Heart right ventricle (tissue), 16 donors: ENCODE measurements around the gene TGFB1I1. TPM values are rescaled to one million over a fixed set of nuclear protein-coding genes. Genes with fewer than 3 reads are reported as not detected.
"Not testable (repeated sequence)": the region's sequence is repeated elsewhere in the genome, so short reads cannot be mapped to it uniquely, and the experiment has no call there.

ENCODE experiments used
- ATAC-seq, 8 donors: fragments of 200-7000 bp; cut with Tn5 transposase; one replicate each; pipeline ENCODE4 v1.9.1; 2020; ENCODE audit warnings: mild to moderate bottlenecking in 8 of 8, moderate library complexity in 8 of 8, moderate number of reproducible peaks in 1 of 8
- DNase-seq, 2 donors: peaks; one replicate each; pipeline ENCODE4 v3.0.0-alpha.2; 2020
- H3K27ac ChIP-seq, 10 donors: fragments of 200-600 bp; sonication (generic) in 2 of 10; one replicate each; pipeline versions ENCODE4 v1.5.0 to v1.8.0; 2020 to 2022; ENCODE audit warnings: mild to moderate bottlenecking in 3 of 10
- H3K27me3 ChIP-seq, 7 donors: fragments of 200-600 bp; one replicate each; pipeline ENCODE4 v1.8.0; 2021 to 2022; ENCODE audit warnings: mild to moderate bottlenecking in 2 of 7
- H3K36me3 ChIP-seq, 9 donors: fragments of 200-600 bp; sonication (generic) in 1 of 9; one replicate each; pipeline versions ENCODE4 v1.5.0 to v1.8.0; 2020 to 2022; ENCODE audit warnings: mild to moderate bottlenecking in 2 of 9
- H3K4me1 ChIP-seq, 9 donors: fragments of 200-600 bp; sonication (generic) in 1 of 9; one replicate each; pipeline versions ENCODE4 v1.5.0 to v1.8.0; 2020 to 2022; ENCODE audit warnings: mild to moderate bottlenecking in 4 of 9
- H3K4me3 ChIP-seq, 10 donors: fragments of 200-600 bp; sonication (generic) in 2 of 10; one replicate each; pipeline versions ENCODE4 v1.5.0 to v1.8.0; 2020 to 2022; ENCODE audit warnings: mild to moderate bottlenecking in 7 of 10, moderate library complexity in 2 of 10
- H3K9me3 ChIP-seq, 11 donors: fragments of 200-600 bp in 10 of 11; sonication (generic) in 2 of 11; one replicate each; pipeline versions ENCODE4 v1.5.0 to v1.8.0; 2013 to 2022; ENCODE audit warnings: mild to moderate bottlenecking in 2 of 11, control low read depth in 1 of 11, moderate library complexity in 1 of 11
- WGBS, 2 donors: extraction: QIAGEN DNeasy Blood & Tissue Kit; methylation state at CpG; one replicate each; pipeline ENCODE4 v1.1.7; 2013; ENCODE audit warnings: inconsistent platforms in 1 of 2; 5-methylcytosine and 5-hydroxymethylcytosine counted together
- intact Hi-C, 10 donors: fragments of 100-400 bp; cut with DNase I; formaldehyde crosslinking; loops; one replicate each; pipeline versions ENCODE4 v1.11.1 to v1.14.2; 2022
- polyA plus RNA-seq, 2 donors: library from polyadenylated mRNA; stranded (reverse); fragments of 200-250 nt; gene quantifications; one replicate each; pipeline ENCODE4 v1.2.3, GENCODE V29; 2013
- total RNA-seq, 10 donors: library from RNA; stranded (reverse); fragmentation: NEBNext Ultra II Directional in 3 of 10; extraction: Animal tissue kit (Norgen Biotek cat#: 25700) in 3 of 10; gene quantifications; one replicate each; pipeline versions ENCODE4 v1.2.1 to v1.2.4, GENCODE V29; 2021 to 2023
- TF ChIP-seq, protein P1 (sequence below), 9 donors: fragments of 200-600 bp; sonication (generic) in 2 of 9; IDR thresholded peaks; one replicate each; pipeline versions ENCODE4 v1.5.0 to v1.8.0; 2021 to 2022; ENCODE audit warnings: antibody characterized with exemption in 9 of 9, mild to moderate bottlenecking in 5 of 9, moderate library complexity in 1 of 9
- donor health status: Arrhythmogenic right ventricular cardiomyopathy.
- donor health status: ischemic (EF 13 %, LVEDD 7.1; RV severe dilation, severe dysfunction).
- donor health status: healthy with polysubstance abuse.
- donor health status: DM: no; HTN: yes; CAD: no.
- donor health status: DM: no; HTN: no; CAD: no.
- donor health status: ischemic (EF 25% LVEDD 6.9; RV normal size, moderate dysfunction).
- donor health status: ischemic (EF 25% LVEDD 5.7; RV mildly dilated, moderate dysfunction).
- donor health status: healthy.
- donor health status: DM: yes; HTN: yes; CAD: no.
- donor health status: Ischemic cardiomyopathy.
- donor health status: ischemic (EF 35%, LVEDD 5.7; RV mildly dilated, moderate dysfunction).
- donor health status: nonischemic (EF 11% LVEDD 7.7; RV severe dilation, severe dysfunction).
- donor health status: DM: yes; HTN: yes; CAD: no.
- donor health status: PGD.
- donor health status: ischemic (EF 29% LVEDD 5.4; RV normal size, mild dysfunction).
- donor health status: nonischemic (EF 23%, LVEDD 6.1; RV moderate dilation, normal function).

The TGFB1I1 gene
- total and polyA plus RNA-seq, 12 donors, result 11.3 to 43.0 (median 18.1) TPM

DNA sequence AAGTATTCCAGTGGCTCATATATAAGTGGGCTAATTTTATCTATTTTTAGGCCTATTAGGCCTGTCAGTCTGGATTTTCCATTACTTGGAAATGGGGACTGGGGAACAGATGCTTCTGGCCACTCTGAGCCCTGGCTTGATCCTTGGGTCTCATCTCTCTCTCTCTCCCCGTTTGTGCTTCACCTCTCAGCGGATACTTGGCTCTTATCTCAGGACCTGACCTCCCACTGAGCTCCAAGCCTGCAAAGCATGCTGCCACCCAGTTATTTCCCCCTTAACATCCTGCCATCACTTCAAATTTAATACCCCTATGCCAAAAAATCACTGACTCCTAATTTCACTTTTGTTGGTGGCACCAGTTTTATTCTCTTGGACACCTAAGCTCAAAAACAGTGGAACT, 33.5 kb upstream of the TGFB1I1 start:
- H3K36me3 ChIP-seq, result peaks cover 0 to 4% (median 0%) of the 10 kb centered on the region in 9 donors
- peaks cover 0 to 42% (median 12%) of the 10 kb centered on the region in 9 donors for H3K4me1 ChIP-seq
- intact Hi-C loops, result no loop called here
- DNase-seq (no peak), ATAC-seq (no peak)
- WGBS, 2 donors, result 30 to 39% methylated on average over 2 of the region's 2 CpGs
- TF ChIP-seq, protein P1, sequence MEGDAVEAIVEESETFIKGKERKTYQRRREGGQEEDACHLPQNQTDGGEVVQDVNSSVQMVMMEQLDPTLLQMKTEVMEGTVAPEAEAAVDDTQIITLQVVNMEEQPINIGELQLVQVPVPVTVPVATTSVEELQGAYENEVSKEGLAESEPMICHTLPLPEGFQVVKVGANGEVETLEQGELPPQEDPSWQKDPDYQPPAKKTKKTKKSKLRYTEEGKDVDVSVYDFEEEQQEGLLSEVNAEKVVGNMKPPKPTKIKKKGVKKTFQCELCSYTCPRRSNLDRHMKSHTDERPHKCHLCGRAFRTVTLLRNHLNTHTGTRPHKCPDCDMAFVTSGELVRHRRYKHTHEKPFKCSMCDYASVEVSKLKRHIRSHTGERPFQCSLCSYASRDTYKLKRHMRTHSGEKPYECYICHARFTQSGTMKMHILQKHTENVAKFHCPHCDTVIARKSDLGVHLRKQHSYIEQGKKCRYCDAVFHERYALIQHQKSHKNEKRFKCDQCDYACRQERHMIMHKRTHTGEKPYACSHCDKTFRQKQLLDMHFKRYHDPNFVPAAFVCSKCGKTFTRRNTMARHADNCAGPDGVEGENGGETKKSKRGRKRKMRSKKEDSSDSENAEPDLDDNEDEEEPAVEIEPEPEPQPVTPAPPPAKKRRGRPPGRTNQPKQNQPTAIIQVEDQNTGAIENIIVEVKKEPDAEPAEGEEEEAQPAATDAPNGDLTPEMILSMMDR (IDR thresholded peaks at IDR 0.05), result no peak
- peak overlapping the region in 2 of 10 donors; percentile 0 to 45 for H3K27ac ChIP-seq
- no peaks in the 10 kb centered on the region for H3K9me3 ChIP-seq
- no peaks in the 10 kb centered on the region for H3K27me3 ChIP-seq
- H3K4me3 ChIP-seq, result no peak overlapping the region

DNA sequence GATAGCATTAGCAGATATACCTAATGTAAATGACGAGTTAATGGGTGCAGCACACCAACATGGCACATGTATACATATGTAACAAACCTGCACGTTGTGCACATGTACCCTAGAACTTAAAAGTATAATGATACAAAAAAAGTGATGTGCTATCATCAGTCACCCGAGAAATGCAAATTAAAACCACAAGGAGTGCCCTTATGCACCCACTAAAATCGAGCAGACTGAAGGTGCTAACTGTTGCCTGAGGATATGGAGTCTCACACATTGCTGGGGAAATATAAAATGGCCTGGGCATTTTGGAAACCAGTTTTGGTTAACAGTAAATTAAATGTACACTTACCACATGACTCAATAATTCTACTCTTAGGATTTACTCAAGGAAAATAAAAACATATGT, 32.9 kb upstream of the TGFB1I1 start:
- H3K27me3 ChIP-seq, H3K9me3 ChIP-seq, DNase-seq, ATAC-seq, H3K4me3 ChIP-seq, H3K36me3 ChIP-seq, intact Hi-C loops, H3K27ac ChIP-seq: not testable (repeated sequence)
- WGBS, 2 donors, result 60 to 62% methylated on average over 3 of the region's 4 CpGs
- peaks cover 0 to 37% (median 12%) of the 10 kb centered on the region in 9 donors for H3K4me1 ChIP-seq

DNA sequence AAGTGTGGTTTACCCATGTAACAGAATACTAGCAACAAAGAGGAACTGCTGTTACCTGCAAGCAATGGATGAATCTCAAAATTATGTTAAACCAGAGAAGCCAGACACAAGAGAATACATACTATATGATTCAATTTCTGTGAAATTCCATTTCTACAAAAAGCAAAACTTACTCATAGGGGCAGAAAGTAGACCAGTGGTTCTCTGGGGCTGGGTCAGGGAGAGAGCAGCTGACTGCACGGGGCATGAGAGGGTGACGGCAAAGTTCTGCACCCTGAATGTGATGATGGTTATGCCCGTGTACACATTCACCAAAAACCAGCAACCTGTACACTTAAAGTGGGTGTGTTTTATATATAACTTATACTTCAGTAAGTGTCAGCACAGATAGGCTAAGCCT, 32.4 kb upstream of the TGFB1I1 start:
- Histone ChIP-seq H3K4me1 (peaks cover 0 to 37% (median 12%) of the 10 kb centered on the region in 9 donors), H3K4me3 (no peak overlapping the region), H3K9me3 (no peaks in the 10 kb centered on the region), H3K27me3 (no peaks in the 10 kb centered on the region), H3K27ac (peak overlapping the region in 1 of 10 donors; percentile 39), H3K36me3 (peaks cover 0 to 4% (median 0%) of the 10 kb centered on the region in 9 donors)
- intact Hi-C loops, result no loop called here
- TF ChIP-seq, protein P1 (IDR thresholded peaks at IDR 0.05), result no peak
- 68 to 73% methylated on average over 3 of the region's 3 CpGs for WGBS, 2 donors
- ATAC-seq (no peak), DNase-seq (no peak)

DNA sequence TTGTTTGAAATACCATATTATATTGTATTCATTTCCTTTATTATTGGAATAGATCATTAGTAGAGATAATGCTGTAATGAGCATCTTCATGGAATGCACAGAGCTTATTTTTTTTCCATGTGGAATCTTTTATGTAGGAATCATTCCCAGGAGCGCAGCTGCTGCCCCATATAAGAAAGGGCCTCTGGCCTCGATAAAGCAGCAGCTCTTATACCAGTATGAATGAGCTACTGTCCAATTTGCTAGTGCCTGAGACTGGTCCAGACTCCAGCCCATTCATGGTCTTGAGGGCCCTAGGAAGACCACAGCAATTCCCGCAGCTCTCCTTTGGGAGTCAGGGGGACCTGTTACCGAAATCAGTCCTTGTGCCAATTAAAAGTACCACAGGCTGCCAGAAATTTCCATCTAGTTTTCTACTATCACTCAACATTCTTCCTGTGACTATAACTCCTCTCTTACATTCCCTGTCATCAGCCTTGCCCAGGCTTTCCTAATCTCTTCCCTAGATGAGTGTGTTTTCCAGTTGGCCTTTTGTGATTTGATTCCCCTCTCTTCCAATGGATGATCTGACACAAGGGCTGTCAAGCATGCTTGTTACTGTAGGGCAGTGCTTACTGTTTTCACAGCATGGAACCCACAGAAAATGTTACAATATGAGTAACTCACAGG, 31.3 kb upstream of the TGFB1I1 start:
- ATAC-seq, result no peak
- WGBS, 2 donors, result 35 to 43% methylated on average over 4 of the region's 4 CpGs
- H3K27ac ChIP-seq, result peak overlapping the region in 5 of 10 donors; percentile 8 to 93 (median 30)
- intact Hi-C loops, result loop anchor here in 7 of 10 donors (2.0 to 10.0 kb wide), 9 partner anchors 236 to 486 kb away; partner anchors contain the start of genes HSD3B7 (in 4 of the 7), FUS (in 3 of the 7), PYCARD (in 1 of the 7) and SETD1A (in 1 of the 7)
- no peak for DNase-seq
- peaks cover 0 to 37% (median 12%) of the 10 kb centered on the region in 9 donors for H3K4me1 ChIP-seq
- H3K9me3 ChIP-seq, result no peaks in the 10 kb centered on the region
- peaks cover 0 to 4% (median 0%) of the 10 kb centered on the region in 9 donors for H3K36me3 ChIP-seq
- no peak overlapping the region for H3K4me3 ChIP-seq
- TF ChIP-seq, protein P1 (IDR thresholded peaks at IDR 0.05), result no peak
- no peaks in the 10 kb centered on the region for H3K27me3 ChIP-seq

DNA sequence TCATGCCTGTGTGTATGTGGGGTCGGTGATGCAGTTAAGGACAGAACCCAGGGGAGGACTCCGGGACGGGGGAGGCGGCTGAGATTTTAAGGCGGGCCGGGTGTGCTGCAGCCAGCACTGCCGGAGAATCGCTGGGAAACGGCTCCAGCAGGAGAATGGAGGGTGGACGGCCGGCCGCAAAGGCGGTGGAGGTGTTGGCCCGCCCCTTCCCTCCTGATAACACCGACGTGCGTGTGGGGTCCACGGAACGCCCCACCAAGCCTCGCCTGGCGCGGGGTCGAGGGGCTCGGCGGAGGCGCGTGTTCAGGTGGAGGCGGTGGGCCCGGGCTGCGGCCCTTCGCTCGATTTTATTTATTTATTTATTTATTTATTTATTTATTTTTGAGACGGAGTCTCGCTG, 30.0 kb upstream of the TGFB1I1 start:
- DNase-seq (peak in 1 of 2 donors; percentile 28), ATAC-seq (peak in 1 of 8 donors; percentile 20)
- Histone ChIP-seq H3K4me1 (peaks cover 0 to 37% (median 12%) of the 10 kb centered on the region in 9 donors), H3K27me3 (no peaks in the 10 kb centered on the region), H3K9me3 (no peaks in the 10 kb centered on the region), H3K4me3 (peak overlapping the region; percentile 61 to 80 (median 70)), H3K36me3 (no peaks in the 10 kb centered on the region), H3K27ac (peak overlapping the region in 9 of 10 donors; percentile 87 to 94 (median 91))
- WGBS, 2 donors, result 55 to 60% methylated on average over 34 of the region's 34 CpGs
- TF ChIP-seq, protein P1 (IDR thresholded peaks at IDR 0.05), result no peak
- intact Hi-C loops, result loop anchor here (2.0 to 10.0 kb wide), 9 partner anchors 237 to 487 kb away; partner anchors contain the start of genes HSD3B7 (in 8 of the 10), FUS (in 3 of the 10), PYCARD (in 1 of the 10) and SETD1A (in 1 of the 10)

DNA sequence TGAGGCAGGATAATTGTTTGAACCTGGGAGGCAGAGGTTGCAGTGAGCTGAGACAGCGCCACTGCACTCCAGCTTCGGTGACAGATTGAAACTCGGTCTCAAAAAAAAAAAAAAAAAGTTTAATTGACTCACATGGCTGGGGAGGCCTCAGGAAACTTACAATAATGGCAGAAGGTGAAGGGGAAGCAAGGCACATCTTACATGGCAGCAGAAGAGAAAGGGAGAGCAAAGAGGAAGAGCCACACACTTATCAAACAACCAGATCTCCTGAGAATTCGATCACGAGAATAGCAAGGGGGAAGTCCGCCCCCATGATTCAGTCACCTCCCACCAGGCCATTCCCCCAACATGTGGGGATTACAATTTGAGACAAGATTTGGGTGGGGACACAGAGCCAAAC, 26.0 kb upstream of the TGFB1I1 start:
- intact Hi-C loops, result loop anchor here in 4 of 10 donors (10.0 kb wide), 4 partner anchors 241 to 491 kb away; partner anchors contain the start of genes FUS (in 1 of the 4), HSD3B7 (in 1 of the 4), PYCARD (in 1 of the 4) and SETD1A (in 1 of the 4)
- not testable (repeated sequence) for H3K9me3 ChIP-seq, H3K27me3 ChIP-seq, ATAC-seq, H3K27ac ChIP-seq, H3K4me3 ChIP-seq, H3K36me3 ChIP-seq, DNase-seq
- 75 to 80% methylated on average over 6 of the region's 6 CpGs for WGBS, 2 donors
- H3K4me1 ChIP-seq, result peaks cover 0 to 19% (median 12%) of the 10 kb centered on the region in 9 donors
